Neural progenitor cell (in vitro differentiated cells): ENCODE results near the gene ZMIZ1.

Experiments used
- EZH2phosphoT487 ChIP-seq: fragments of 200-600 bp; sonication (generic); IDR thresholded peaks from 2 replicates; pipeline ENCODE4 v1.6.1; 2017; ENCODE audit warnings: antibody characterized with exemption
- TF ChIP-seq, protein P1 (sequence below): fragments of 200-600 bp; sonication (generic); IDR thresholded peaks from 2 replicates; pipeline ENCODE4 v1.5.1; 2017; ENCODE audit warnings: antibody characterized with exemption, mild to moderate bottlenecking

DNA sequence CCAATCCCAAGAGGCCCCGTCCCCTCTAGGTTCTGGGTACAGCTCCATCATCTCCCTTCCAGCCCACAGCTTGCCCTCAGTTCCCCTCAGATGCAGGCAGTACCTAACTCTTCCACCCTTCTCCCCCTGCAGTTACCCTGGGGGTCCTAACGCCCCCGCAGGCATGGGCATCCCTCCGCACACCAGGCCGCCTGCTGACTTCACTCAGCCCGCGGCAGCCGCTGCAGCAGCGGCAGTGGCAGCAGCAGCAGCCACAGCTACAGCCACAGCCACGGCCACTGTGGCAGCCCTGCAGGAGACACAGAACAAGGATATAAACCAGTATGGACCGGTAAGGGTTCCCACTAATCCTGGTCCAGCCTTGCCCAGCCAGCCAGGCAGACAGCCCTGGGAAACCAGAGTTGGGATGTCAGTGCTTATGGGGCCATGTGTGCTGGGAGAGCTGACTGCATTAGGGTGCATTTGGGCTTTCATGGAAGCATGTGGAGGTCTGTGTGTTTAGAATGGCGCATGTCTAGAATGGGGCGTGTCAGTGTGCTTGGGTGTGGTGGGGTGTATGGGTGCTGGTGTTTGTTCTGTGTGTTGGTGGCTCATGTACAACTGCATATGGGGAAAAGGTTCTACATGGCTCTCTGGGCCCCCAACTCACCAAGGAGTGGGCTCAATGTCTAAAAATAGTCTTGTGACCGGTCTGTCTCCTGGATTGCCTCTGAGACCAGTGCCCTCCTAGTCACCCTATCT lies 223.4 kb downstream of the ZMIZ1 start:
- TF ChIP-seq, protein P1, sequence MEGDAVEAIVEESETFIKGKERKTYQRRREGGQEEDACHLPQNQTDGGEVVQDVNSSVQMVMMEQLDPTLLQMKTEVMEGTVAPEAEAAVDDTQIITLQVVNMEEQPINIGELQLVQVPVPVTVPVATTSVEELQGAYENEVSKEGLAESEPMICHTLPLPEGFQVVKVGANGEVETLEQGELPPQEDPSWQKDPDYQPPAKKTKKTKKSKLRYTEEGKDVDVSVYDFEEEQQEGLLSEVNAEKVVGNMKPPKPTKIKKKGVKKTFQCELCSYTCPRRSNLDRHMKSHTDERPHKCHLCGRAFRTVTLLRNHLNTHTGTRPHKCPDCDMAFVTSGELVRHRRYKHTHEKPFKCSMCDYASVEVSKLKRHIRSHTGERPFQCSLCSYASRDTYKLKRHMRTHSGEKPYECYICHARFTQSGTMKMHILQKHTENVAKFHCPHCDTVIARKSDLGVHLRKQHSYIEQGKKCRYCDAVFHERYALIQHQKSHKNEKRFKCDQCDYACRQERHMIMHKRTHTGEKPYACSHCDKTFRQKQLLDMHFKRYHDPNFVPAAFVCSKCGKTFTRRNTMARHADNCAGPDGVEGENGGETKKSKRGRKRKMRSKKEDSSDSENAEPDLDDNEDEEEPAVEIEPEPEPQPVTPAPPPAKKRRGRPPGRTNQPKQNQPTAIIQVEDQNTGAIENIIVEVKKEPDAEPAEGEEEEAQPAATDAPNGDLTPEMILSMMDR: no peak
- no peak for TF ChIP-seq EZH2phosphoT487
